ENCODE measurements around the gene CACNA2D3.

GRCh38 chr3:54157860-54158259 lies 35.5 kb downstream of the CACNA2D3 start:
- no peak for TF ChIP-seq POLR2AphosphoS5 (IDR thresholded peaks at IDR 0.05)
- TF ChIP-seq CTCF (IDR thresholded peaks at IDR 0.05): no peak
- no peak for TF ChIP-seq POLR2A (IDR thresholded peaks at IDR 0.05)
- TF ChIP-seq EP300 (IDR thresholded peaks at IDR 0.05; ENCODE audit: low read depth): no peak

All from transverse colon (tissue), 4 donors.